NCI-H774 (cell line): ENCODE data around the gene TMA7B.

Experiments
- DNase-seq: peaks from one replicate; lab custom pipeline; 2025; lab: John Stamatoyannopoulos, UW

The TMA7B gene

DNA sequence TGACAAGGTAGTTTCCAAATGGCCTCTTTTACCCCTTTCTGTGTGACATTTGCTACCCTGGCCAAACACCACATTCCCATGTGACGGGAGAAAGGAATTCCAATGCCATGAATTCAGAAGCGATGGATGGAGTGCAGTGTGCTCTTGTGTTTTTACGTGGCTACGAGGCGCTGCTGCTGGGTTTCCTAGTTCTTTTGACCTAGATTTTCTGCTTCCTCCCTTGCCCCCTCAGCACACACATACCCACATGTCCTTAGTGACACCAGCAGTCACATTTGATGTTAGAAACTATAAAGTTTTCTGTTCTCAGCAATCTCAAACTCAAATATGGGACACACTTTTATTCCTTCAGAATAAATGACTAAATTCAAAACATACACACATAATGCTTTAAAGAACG lies 7.8 kb upstream of the TMA7B start:
- DNase-seq = no peak

DNA sequence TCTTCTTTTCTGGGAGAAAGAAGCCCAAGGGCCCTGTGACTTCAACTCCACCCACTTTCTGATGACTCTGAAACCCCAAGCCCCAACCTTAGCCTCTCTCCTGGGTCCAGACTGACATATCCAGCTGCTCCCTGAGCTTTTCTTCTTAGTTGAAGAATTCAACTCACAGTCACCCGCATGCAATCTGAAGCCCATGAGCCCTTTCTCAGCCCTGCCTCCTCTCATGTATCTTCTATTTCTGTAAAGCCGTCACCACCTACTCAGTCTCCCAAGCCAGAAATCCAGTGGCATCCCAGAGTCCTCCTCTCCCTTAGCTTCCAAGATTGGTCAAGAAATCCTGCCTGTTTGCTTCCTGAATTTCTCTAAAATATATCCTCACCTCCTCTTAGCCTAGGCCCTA lies 7.1 kb upstream of the TMA7B start:
- DNase-seq = no peak

DNA sequence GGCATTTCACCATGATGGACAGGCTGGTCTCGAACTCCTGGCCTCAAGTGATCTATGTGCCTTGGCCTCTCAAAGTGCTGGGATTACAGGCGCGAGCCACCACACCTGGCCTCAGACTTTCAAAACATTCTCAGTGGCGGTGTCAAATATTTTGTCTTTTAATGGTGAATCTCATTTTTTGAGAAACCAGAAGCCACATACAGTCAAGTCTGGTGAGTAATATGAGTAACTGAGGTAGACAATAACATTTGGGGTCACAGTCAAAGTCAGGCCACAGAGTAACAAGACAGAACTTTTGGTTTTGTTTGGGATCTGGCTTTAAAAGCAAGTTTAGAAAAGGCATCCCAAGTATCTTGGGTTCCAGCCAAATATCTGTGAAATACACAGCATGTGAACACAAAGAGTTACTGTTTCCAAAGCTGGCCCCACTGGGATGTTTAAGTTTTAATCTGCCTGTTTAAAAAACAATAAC lies 5.6 kb upstream of the TMA7B start:
- no peak for DNase-seq

DNA sequence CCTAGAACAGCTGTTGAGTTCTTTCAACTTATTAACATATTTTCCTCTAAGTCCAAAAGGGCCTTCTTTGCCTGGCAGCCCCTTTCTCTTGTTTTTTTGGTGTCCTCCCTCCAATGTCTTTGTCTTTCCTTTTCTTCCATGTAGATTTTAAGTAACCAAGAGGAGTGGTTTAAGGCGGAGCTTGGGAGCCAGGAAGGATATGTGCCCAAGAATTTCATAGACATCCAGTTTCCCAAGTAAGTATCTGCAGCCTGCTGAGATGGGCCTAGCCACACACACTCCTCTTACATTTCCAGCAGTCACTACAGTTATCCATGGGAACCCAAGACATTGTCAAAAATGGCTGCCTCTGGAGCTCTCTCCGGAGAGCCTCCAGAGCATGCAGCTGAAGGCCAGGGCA lies 4.5 kb upstream of the TMA7B start:
- no peak for DNase-seq

DNA sequence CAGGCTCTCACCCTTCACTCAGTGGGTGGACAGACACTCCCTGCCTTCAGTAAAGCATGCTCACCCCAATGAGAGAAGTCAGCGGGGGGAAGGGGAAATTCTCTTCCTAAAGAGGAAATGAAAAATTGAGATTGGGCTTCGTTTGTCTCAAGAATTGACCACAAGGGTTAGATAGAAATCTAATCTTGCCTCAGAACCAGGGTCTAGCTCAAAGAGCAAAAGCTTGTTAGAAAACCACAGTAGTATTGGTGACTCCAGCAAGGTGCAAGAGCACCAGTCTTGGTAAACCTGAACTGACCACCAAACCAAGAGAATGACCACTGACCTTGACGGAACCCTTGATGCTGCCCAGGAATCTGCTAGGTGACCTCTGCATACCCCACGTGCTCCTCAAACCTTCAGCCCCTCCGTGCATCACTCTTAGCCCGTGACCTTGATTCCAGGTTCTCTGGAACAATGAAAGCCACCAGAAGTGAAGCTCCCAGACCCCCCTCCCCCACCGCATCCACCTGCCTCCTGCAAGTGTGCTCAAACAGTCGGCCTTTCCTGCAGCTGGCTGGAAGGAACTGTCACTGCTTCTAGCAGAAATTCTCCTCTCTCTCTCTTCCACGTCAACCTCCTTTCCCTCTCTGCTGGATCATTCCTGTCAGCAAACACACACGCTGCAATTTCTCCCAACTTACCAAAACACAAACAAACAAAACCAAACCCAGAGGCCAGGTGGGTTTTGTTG lies 3.1 kb upstream of the TMA7B start:
- DNase-seq = no peak

DNA sequence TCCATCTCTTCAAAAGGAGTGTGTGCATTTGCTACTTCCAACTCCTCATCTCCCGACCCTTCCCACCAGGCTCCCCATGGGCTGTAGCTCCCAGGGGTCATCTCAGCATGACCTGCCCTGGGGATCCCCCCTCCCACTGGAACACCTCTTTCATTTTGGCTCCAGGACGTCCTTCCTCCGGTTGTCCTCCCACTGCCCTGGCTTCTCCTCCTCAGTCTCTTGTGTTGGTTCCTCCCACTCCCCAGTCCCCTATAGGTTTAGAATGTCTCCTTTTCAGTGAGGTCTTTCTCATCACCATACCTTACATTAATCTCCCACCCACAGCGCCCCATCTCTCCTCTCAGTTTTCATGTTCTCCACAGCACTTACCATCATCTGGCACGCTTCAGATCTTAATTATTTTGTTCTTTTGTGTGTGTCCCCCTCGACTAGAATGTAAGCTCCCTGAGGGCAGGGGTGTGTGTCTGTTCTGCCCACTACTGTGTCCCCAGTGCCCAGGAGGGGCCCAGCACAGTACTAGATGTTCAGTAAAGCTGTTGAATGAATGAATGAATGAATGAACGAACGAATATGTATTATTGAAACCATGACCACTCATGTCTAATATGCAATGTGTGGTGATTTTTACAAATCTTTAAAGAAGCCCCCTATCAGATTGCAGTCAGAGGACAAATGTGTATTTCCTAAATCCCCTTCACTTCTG lies 2.0 kb upstream of the TMA7B start:
- DNase-seq = no peak

DNA sequence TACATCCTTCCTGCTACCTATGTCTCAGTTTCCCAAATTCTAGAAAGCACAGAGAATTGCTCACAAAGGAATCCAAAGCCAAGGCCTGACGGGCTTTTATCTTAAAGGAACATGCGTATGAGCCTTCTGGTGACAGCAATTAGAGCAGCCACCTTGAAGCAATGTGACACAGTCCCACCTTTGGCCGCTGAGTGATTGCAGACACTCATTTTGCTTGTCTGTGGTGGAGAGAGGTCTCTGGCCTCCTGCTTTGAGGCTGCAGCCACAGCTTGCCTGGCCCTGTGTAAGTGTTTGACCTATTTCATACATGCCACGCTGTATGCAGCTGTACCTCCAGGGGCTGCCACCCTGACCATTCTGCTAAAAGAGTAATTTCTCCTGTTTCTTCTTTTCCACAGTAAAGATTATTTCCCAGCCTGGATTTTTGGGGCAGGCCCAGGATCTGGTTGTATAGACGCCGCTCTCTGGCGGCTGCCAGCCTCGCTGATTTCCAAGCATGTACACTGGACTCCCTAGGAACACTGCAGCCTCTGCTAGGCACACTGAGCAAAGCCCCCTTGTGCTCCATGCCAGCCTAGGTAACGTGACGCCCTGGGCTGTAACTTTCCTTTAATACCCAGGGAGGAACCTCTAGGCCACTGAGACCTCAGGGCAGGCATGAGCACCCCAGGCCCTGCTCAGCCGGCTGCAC lies 1.1 kb upstream of the TMA7B start:
- no peak for DNase-seq

DNA sequence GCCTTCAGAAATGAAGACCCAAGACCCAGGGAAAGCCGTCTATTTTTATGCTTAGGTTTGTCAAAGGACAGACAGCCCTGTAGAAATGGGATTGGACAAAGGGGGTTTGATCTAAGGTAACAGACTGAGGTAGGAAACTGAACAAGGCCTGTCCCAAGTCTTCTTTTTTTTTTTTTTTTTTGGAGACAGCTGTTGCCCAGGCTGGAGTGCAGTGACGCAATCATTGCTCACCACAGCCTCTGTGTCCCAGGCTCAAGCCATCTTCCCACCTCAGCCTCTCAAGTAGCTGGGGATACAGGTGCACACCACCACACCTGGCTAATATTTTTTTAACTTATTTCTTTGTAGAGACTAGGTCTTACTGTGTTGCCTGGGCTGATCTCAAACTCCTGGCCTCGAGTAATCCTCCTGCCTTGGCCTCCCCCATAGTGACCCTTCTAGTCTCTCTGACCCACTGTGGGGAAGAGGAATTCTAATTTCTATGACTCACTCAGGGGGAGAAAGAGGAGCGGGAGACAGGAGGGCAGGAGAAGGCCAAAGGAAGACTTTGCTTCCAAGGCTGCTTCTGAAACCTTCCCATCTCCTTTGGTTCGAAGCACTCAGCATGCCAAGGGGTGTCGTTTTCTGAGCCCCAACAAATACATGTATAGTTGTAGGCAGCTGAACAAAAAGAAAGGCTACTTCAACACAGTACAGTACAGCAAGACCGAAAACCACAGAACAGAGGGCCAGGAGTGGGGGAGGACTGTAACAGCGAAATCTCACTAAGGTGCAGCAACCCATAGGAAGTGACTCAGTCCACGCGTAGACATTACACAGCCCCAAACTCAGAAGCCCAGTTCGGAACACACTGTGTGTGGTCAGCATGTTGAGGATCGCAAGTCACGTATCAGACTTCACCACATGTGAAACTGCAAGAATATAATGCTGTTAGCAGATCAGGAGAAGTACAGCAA lies 872 bp downstream of the TMA7B start:
- no peak for DNase-seq

DNA sequence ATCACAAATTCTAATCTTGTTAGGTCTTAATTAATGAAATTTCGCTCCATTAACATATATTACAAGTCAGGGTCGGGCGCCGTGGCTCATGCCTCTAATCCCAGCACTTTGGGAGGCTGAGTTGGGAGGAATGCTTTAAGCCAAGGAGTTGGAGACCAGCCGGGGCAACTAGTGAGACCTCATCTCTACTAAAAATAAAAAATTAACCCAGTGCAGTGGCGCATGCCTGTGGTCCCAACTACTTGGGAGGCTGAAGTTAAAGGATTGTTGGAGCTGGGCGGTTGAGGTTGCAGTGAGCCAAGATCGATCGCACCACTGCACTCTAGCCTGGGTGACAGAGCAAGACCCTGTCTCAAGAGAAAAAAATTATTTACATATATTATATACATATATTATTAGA lies 1.9 kb downstream of the TMA7B start:
- no peak for DNase-seq

DNA sequence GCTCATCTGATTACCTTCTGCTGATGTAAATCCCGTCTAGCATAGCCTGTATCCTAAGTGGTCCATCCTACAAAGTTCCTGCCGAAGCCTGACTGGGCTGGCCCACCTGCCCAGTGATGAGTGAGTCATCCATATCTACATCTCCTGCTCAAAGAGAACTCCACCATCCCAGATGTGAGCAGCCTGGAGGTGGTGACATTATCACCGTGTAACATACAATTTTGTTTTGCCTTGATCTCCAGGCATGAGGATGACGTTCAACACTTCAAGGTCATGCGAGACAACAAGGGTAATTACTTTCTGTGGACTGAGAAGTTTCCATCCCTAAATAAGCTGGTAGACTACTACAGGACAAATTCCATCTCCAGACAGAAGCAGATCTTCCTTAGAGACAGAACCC lies 5.6 kb downstream of the TMA7B start:
- no peak for DNase-seq

DNA sequence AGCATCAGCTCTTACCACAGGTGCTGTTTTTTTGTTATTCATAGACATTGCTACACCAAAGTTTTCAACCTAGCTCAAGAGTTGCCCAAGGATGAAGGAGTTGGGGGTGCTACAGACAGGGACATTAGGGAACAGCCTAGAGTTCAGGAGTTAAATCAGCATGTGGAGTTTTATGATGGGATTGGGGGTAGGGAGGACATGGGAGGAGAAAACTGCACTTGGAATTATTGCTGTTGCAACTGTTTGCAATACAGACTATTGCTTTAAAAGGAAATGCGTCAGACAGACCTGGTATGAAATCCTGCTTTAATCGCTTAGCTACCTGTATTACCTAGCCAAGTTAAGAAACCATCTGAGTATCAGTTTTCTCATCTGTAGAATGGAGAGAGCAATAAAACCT lies 6.3 kb downstream of the TMA7B start:
- DNase-seq = no peak

DNA sequence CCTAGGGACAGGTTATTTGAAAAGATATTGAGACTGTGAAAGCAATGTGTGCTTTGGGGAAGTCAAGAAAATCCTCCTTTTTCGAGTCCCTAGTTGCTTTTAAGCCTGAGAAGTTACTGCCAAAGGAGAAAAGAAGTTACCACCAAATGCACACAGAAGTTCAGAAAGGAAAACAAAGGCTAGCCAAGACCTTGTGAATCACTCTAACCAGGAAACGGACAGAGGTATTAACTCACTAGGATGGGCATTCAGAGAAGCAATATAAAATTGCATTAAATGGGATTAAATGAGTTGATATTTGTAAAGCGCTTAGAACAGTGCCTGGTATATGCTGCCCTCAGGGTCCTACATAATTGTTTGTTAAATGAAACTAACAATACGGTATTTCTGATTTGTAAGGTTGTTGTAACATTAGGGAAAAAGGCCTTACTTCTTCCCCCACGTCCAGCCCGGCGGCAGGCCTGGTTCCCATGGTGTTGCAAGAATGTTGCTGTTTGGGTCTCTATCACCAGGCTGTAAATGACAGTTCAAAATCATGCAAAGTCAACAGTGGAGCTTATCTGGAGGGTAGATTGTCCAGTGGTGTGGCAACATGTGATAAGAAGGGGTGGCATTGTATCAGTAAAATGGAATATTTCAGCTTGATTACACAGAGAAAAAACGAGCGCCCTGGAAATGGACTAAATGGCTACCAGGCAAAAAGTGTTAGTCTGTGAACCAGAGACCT lies 7.1 kb downstream of the TMA7B start:
- DNase-seq = no peak

DNA sequence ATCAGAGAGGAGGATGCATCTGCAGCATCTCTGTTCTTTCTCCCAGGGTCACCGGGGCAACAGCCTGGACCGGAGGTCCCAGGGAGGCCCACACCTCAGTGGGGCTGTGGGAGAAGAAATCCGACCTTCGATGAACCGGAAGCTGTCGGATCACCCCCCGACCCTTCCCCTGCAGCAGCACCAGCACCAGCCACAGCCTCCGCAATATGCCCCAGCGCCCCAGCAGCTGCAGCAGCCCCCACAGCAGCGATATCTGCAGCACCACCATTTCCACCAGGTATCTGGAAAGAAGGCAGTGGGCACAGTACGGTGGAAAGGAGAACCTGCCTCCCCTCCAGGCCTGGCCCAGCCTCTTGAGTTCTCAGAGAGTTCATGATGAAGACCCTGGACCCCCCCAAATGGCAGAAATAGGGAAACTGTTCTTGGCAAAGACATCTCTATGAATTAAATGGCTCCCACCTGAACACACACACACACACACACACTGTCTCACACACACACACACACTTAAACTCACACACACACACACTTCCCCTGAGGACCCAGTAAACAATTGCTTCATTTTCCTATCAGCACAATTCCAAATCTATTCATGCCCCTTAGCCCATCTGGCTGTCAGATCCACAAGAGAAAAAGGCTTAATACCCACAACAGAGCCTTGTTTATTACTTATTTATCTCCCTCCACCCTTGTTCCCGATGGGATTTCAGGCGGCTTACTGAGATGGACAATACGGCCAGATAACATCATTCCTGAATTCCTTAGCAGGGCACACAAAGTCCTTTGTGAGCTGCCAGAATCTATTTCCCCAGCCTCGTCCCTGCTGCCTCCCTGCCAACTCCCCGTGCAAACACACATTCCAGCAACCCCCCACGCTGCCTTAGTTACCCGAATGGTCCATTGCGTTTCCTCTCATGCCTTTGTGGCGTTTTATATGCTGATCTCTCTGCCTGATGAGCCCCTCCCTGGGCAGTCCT lies 8.1 kb downstream of the TMA7B start:
- no peak for DNase-seq

DNA sequence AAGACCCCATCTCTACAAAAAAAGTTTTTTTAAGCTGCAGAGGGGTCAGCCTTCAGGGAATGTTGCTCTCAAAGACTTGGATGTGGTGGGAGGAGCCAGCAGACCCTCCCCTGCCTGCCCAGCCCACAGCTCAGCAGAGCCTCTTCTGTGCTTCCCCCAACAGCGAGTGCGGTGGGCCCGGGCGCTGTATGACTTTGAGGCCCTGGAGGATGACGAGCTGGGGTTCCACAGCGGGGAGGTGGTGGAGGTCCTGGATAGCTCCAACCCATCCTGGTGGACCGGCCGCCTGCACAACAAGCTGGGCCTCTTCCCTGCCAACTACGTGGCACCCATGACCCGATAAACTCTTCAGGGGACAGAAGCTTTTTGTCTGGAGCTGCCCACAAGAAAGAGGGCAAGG lies 10.5 kb downstream of the TMA7B start:
- no peak for DNase-seq

DNA sequence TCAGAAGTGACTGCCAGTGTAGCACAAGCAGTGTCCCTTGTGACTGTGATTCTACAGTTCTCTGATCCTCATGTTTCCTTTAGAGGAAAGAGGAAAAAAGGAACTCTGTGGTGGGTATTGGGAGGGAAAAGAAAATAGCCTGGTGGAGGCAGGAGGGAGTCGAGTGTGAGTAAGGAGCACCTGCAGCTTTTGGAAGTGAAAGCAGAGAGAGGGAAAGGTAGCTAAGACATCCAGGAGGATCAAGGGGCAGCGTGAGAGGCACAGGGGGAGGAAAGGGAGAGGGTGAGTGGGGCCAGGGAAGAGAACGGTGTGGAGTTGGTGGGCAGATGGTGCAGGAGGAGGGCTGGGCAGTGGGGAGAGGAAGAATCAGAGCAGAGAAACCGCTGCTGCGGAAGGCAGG lies 12.4 kb downstream of the TMA7B start:
- no peak for DNase-seq

DNA sequence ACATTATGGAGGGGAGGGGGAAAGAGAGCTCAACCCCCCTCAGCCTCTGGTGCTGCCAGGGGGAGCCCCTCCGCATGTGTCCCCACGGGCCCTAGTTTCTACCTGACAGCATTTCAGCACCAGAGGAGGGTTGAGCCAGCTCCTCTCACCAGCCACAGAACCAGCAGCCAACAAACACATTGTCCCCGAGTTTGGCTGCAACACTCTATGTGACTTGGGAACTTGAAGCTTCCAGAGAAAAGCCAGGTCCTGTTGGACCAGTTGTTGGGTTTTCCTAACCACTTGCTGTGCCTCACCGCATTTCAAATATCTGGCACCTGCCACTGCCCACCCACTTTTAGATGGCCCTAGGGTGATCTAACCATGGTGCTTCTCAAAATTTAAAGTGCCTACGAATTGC lies 13.5 kb downstream of the TMA7B start:
- no peak for DNase-seq

DNA sequence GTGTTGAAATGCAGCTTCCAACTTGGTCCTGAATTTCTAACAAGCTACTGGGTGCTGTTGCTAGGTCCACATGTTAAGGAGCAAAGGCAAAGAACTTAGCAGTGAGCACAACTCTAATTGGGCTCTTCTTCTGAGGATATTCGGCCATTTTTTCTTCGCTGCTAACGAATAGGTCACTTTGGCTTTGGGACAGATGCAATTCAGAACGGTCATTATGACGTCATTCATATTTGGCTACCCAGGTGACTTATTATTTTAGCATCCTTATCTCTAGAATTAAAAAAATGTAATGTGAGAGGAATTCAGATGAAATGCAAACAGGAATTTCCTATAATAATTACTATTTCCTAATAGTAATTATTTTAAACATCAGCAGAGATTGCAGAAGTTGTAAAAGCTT lies 13.9 kb downstream of the TMA7B start:
- no peak for DNase-seq

DNA sequence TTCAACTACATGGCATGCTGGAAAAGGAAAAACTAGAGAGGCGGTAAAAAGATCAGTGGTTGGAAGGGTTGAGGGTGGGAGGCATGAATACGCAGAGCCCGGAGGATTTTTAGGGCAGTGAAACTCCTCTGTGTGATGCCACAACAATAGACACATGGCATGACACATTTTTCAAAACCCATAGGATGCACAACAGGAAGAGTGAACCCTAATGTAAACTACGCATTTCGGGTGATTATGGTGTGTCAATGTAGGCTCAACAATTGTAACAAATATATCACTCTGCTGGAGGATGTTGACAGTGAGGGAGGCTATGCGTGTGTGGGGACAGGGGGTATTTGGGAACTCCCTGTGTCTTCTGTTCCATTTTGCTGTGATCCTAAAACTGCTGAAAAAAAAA lies 18.9 kb downstream of the TMA7B start:
- DNase-seq = no peak

DNA sequence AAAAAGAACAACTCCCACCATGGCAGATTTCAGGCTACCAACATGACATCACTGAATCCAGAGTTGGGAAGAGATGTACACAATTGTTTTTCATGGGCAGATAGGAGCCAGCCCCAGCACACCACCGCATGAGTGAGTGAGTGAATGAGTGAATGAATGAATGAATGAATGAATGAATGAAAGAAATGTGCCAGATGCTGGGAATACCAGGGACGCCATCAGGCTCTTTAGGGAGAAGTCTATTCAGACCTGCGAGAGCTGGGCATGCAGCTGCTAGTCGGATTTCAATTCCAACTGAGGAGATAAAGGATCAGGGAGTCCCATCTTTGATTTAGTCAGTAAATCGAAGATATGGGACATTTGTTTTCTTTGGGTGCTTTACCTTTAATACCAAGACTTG lies 19.3 kb downstream of the TMA7B start:
- DNase-seq = no peak

DNA sequence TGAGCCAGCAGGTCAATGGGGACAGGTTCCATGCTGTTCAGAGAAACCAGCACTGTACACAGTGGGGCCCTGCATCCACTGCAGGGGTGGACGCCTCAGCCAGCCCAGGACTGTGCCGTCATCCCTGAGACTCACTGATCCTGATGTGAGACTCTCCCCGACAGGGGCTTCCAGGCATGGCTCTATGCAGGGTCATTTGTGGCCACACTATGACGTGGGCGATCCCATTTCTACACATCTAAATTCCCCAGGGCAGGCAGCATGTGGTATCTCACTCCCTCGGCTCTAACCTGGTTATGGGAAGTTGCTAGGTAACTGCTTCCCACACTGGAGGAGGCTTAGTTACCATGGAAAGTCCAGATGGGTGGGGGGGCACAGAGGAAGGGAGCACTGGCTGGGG lies 20.4 kb downstream of the TMA7B start:
- no peak for DNase-seq
